Right lobe of liver (tissue), 6 donors: ENCODE measurements around the gene CCNQ. TPM values are rescaled to one million over a fixed set of nuclear protein-coding genes. Genes with fewer than 3 reads are reported as not detected.

ENCODE experiments used
- ATAC-seq, 4 donors: fragments of 200-7000 bp; cut with Tn5 transposase; one replicate each; pipeline ENCODE4 v1.9.1; 2020; ENCODE audit warnings: mild to moderate bottlenecking in 4 of 4, moderate library complexity in 4 of 4
- DNase-seq, 3 donors: peaks; one replicate each; pipeline ENCODE4 v3.0.0-alpha.2; 2020
- H3K27ac ChIP-seq, 3 donors: fragments of 200-600 bp; one replicate each; pipeline ENCODE4 v1.8.0; 2022
- H3K27me3 ChIP-seq, 2 donors: fragments of 200-600 bp; one replicate each; pipeline ENCODE4 v1.8.0; 2022
- H3K36me3 ChIP-seq, 4 donors: fragments of 200-600 bp; sonication (generic) in 1 of 4; one replicate each; pipeline versions ENCODE4 v1.5.1 to v1.8.0; 2017 to 2022; ENCODE audit warnings: control low read depth in 1 of 4
- H3K4me1 ChIP-seq, 4 donors: fragments of 200-600 bp; sonication (generic) in 1 of 4; one replicate each; pipeline versions ENCODE4 v1.5.1 to v1.8.0; 2017 to 2022; ENCODE audit warnings: control low read depth in 1 of 4
- H3K4me3 ChIP-seq, 3 donors: fragments of 200-600 bp; one replicate each; pipeline ENCODE4 v1.8.0; 2022
- H3K9me3 ChIP-seq, 4 donors: fragments of 200-600 bp; sonication (generic) in 1 of 4; one replicate each; pipeline versions ENCODE4 v1.5.1 to v1.8.0; 2017 to 2022; ENCODE audit warnings: control low read depth in 1 of 4
- POLR2A ChIP-seq: fragments of 450-650 bp; IDR thresholded peaks from one replicate; pipeline ENCODE4 v1.6.1; 2017; ENCODE audit warnings: antibody characterized with exemption, mild to moderate bottlenecking
- WGBS: methylation state at CpG from one replicate; pipeline ENCODE4 v1.1.6; 2018; ENCODE audit warnings: low coverage, low lambda C conversion rate; ENCODE audit not compliant: insufficient coverage; ENCODE audit errors: missing lambda C conversion rate; 5-methylcytosine and 5-hydroxymethylcytosine counted together
- intact Hi-C, 2 donors: fragments of 100-400 bp; cut with DNase I; formaldehyde crosslinking; loops; one replicate each; pipeline versions ENCODE4 v1.11.2 to v1.14.1; 2022
- total RNA-seq, 6 experiments: library from RNA; depleted of rRNA in 2 of 6; stranded (reverse); fragments of >200 nt in 2 of 6; fragmentation: NEBNext Ultra II Directional in 3 of 6; extraction: Animal tissue kit (Norgen Biotek cat#: 25700) in 3 of 6; gene quantifications; one replicate each; pipeline versions ENCODE4 v1.1.0 to v1.2.4, GENCODE V29; 2016 to 2023
- TF ChIP-seq, protein P1 (sequence below), 4 donors: fragments of 200-600 bp in 3 of 4; fragments of 450-650 bp in 1 of 4; IDR thresholded peaks; one replicate each; pipeline versions ENCODE4 v1.5.1 to v1.8.0; 2016 to 2022; ENCODE audit warnings: antibody characterized with exemption in 4 of 4, mild to moderate bottlenecking in 2 of 4
- donor health status: DM: no; HTN: yes; CAD: no.
- donor health status: DM: no; HTN: no; CAD: no.
- donor health status: DM: no; HTN: no; CAD: no.
- donor health status: DM: no; HTN: yes; CAD: no.
- donor health status: DM: no; HTN: yes; CAD: no.

The CCNQ gene
- total RNA-seq, 6 experiments from 2014 or later: 5.6 to 14.0 (median 7.5) TPM

DNA sequence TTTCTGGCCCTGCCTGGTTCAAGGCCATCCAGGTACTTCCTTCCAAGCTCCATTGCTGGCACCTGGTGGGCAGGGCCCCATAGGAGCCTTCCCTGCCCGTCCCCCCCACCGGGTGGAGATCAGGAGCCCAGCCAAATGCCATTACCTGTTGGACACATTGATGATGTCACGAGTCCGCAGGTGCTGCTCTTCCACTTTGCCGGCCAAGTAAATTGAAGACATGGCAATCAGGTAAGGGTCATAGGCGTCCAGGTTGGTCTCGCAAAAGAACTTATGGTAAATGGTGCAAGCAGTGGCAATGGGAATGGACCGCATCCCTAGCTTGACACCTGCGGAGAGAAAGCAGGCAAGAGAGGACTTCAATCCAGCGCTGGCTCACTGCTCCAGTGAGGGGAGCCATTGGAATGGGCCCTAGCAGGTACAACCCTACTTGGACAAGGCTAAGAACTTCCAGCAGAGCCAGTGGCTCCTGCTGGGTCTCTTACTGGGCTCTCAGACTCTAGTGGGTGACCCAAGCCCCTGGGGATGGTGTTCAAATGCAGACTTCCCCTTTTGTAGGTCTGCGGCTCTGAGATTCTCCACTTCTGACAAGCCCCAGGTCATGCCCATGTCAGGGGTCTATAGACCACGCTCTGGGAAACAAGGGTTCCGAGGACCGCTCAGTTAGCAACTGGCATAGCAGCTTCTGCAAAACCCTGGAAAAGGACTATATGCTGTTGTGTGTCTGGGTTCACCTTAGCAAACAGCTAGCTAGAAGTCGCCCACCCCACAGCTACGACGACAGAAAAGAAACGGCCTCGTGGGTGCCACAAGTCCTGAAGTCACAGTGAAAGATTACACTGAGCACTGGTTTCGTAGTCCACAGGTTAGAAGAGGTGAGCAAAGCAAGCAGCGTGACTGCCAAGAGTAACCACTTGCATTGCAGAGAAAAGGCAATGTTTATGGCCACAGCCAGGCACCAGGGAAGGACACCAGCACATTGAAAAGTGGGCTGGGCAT, 2.8 kb downstream of the CCNQ start:
- ATAC-seq (no peak), DNase-seq (no peak)
- H3K4me3 ChIP-seq: no peak overlapping the region
- 75% methylated on average over 9 of the region's 21 CpGs for WGBS
- no peaks in the 10 kb centered on the region for H3K9me3 ChIP-seq
- H3K4me1 ChIP-seq: peaks cover 0 to 3% (median 0%) of the 10 kb centered on the region in 4 donors
- no peak overlapping the region for H3K27ac ChIP-seq
- H3K27me3 ChIP-seq: no peaks in the 10 kb centered on the region
- H3K36me3 ChIP-seq: no peaks in the 10 kb centered on the region
- intact Hi-C loops: no loop called here
- no peak for TF ChIP-seq POLR2A
- TF ChIP-seq, protein P1, sequence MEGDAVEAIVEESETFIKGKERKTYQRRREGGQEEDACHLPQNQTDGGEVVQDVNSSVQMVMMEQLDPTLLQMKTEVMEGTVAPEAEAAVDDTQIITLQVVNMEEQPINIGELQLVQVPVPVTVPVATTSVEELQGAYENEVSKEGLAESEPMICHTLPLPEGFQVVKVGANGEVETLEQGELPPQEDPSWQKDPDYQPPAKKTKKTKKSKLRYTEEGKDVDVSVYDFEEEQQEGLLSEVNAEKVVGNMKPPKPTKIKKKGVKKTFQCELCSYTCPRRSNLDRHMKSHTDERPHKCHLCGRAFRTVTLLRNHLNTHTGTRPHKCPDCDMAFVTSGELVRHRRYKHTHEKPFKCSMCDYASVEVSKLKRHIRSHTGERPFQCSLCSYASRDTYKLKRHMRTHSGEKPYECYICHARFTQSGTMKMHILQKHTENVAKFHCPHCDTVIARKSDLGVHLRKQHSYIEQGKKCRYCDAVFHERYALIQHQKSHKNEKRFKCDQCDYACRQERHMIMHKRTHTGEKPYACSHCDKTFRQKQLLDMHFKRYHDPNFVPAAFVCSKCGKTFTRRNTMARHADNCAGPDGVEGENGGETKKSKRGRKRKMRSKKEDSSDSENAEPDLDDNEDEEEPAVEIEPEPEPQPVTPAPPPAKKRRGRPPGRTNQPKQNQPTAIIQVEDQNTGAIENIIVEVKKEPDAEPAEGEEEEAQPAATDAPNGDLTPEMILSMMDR (IDR thresholded peaks at IDR 0.05): no peak

DNA sequence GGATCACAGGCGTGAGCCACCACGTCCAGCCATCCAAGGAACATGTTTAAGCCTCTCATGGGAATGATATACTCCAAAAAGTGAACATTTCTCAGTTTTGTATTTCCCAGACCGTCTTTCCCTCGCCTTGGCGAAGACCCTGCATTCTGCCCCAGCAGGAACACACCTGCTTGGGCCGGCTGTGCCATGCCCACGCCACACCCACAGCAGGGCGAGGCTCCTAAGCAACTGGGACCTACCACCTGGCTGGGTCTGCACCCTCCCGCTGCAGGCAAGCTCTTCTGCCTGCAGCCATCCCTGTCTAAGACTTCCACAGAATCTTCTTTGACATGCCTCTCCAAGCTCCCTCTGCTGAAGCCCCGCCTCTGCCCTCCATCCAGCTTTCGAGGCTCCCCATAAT, 3.6 kb downstream of the CCNQ start:
- H3K9me3 ChIP-seq: no peaks in the 10 kb centered on the region
- no peaks in the 10 kb centered on the region for H3K27me3 ChIP-seq
- TF ChIP-seq, protein P1 (IDR thresholded peaks at IDR 0.05): no peak
- no peak for TF ChIP-seq POLR2A
- H3K36me3 ChIP-seq: no peaks in the 10 kb centered on the region
- H3K4me1 ChIP-seq: peaks cover 0 to 3% (median 0%) of the 10 kb centered on the region in 4 donors
- no peak for ATAC-seq
- no peak overlapping the region for H3K4me3 ChIP-seq
- 74% methylated on average over 10 of the region's 11 CpGs for WGBS
- intact Hi-C loops: no loop called here
- H3K27ac ChIP-seq: no peak overlapping the region
- DNase-seq: peak in 1 of 3 donors; percentile 32

DNA sequence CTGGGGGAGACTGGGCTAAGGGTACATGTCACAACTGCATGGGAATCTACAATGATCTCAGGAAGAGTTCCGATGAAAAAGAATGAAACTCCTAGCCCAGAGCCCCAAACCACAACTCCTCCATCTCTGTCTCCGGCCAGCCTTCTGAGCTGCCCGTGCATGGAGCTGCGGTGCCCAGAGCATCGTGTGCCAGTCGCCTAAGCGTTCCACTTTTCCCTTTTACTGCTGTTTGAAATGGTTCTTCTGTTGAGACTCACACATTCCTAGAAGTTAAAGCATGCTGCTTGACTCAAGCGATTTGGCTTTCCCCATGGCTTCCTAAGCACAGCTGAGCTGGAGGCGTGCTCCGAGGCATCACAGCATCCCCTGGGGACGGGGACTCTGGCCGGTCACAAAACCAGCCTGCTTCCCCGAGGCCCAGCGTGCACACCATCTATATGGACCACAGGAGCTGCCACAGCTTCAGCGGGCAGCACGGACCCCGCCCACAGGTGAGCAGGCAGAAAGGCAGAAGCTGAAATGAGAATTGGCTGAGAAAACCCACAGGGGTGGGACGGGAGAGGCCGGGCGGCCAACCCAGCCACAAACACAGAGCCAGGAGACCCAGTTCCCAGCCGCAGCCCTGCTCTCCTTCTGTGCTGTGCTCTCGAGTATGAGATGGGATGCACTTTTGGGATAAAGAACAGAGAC, 5.0 kb downstream of the CCNQ start:
- TF ChIP-seq POLR2A: no peak
- TF ChIP-seq, protein P1 (IDR thresholded peaks at IDR 0.05): no peak
- H3K4me3 ChIP-seq: no peak overlapping the region
- WGBS: 74% methylated on average over 8 of the region's 22 CpGs
- H3K4me1 ChIP-seq: peaks cover 0 to 3% (median 0%) of the 10 kb centered on the region in 4 donors
- H3K27me3 ChIP-seq: no peaks in the 10 kb centered on the region
- ATAC-seq (no peak), DNase-seq (peak in 1 of 3 donors; percentile 35)
- intact Hi-C loops: no loop called here
- no peaks in the 10 kb centered on the region for H3K36me3 ChIP-seq
- no peaks in the 10 kb centered on the region for H3K9me3 ChIP-seq
- H3K27ac ChIP-seq: no peak overlapping the region

DNA sequence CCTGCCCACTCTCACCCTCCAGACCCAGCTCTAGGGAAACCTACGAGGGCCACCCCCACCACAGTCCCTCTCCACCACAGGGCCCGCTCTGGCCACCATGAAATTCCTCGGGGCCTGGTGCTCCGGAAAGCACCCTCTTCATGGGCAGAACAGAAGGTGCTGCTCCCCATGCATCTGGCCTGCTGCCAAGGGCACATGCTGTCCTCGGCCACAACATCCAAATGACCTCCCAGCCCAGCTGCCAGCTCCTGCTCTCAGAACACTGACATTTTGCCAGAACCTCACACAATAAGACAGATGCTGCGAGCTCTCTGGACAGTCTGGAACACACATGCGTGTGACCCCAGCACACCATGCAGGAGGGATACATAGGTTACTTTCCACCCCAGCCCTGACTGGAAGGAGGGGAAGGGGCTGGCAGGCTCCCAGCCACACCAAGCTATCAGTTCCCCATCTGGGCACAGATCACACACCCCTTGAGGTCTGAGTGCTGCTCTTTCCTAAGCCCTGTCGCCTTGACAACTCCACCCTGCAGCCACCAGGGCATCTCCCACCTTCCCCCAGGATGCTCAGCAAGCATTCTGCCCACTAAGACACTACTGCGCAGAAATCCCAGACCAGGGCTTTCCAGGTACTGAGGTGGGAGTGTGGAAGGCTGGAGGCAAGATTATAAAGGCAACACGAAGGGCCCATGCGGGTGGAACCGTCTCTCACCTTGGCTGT, 5.8 kb downstream of the CCNQ start:
- Histone ChIP-seq H3K27me3 (no peaks in the 10 kb centered on the region), H3K4me1 (peaks cover 0 to under 1% (median 0%) of the 10 kb centered on the region in 4 donors), H3K27ac (no peak overlapping the region), H3K36me3 (peaks cover 0 to under 1% (median 0%) of the 10 kb centered on the region in 4 donors), H3K9me3 (no peaks in the 10 kb centered on the region), H3K4me3 (no peak overlapping the region)
- WGBS: 60% methylated on average over 6 of the region's 12 CpGs
- intact Hi-C loops: no loop called here
- TF ChIP-seq, protein P1 (IDR thresholded peaks at IDR 0.05): no peak
- TF ChIP-seq POLR2A: no peak
- peak in 2 of 3 donors; percentile 56 to 58 for DNase-seq
- peak in 3 of 4 donors; percentile 25 to 36 (median 30) for ATAC-seq
